SK-N-MC (cell line): ENCODE results near the gene FADS3.

Experiments used
- DNase-seq: peaks from one replicate; pipeline ENCODE4 v3.0.0-alpha.2; 2011; ENCODE audit warnings: low read depth, low spot score
- H3K27ac ChIP-seq: fragments of 200-600 bp; sonication (generic); 2 replicates; pipeline ENCODE4 v1.5.1; 2016; ENCODE audit warnings: mixed run types
- H3K36me3 ChIP-seq: fragments of 200-600 bp; sonication (generic); 2 replicates; pipeline ENCODE4 v1.6.1; 2017; ENCODE audit warnings: antibody characterized with exemption, low read length, mixed read lengths; ENCODE audit not compliant: insufficient read depth
- H3K4me3 ChIP-seq: fragments of 200-600 bp; sonication (generic); 2 replicates; pipeline ENCODE4 v1.5.1; 2016
- H3K9ac ChIP-seq: fragments of 200-600 bp; sonication (generic); 2 replicates; pipeline ENCODE4 v1.8.0; 2017; ENCODE audit warnings: mixed run types, mixed read lengths; ENCODE audit not compliant: insufficient read length
- H3K9me3 ChIP-seq: fragments of 200-600 bp; sonication (generic); 2 replicates; pipeline ENCODE4 v1.6.1; 2017; ENCODE audit warnings: low read depth, mild to moderate bottlenecking, antibody characterized with exemption, low read length, moderate library complexity, mixed read lengths
- EZH2 ChIP-seq: fragments of 200-600 bp; sonication (generic); IDR thresholded peaks from one replicate; pipeline ENCODE4 v1.6.1; 2017; ENCODE audit warnings: antibody characterized with exemption
- FOXP2 ChIP-seq: optimal IDR thresholded peaks from 2 replicates; pipeline ENCODE3; 2011; ENCODE audit warnings: mild to moderate bottlenecking, moderate library complexity; ENCODE audit not compliant: insufficient read depth; ENCODE audit errors: extremely low read length, control extremely low read depth
- POLR2AphosphoS5 ChIP-seq: IDR thresholded peaks from 2 replicates; pipeline ENCODE4 v1.6.1; 2012; ENCODE audit warnings: mild to moderate bottlenecking, low read depth, low read length, borderline replicate concordance

FADS3 gene

DNA sequence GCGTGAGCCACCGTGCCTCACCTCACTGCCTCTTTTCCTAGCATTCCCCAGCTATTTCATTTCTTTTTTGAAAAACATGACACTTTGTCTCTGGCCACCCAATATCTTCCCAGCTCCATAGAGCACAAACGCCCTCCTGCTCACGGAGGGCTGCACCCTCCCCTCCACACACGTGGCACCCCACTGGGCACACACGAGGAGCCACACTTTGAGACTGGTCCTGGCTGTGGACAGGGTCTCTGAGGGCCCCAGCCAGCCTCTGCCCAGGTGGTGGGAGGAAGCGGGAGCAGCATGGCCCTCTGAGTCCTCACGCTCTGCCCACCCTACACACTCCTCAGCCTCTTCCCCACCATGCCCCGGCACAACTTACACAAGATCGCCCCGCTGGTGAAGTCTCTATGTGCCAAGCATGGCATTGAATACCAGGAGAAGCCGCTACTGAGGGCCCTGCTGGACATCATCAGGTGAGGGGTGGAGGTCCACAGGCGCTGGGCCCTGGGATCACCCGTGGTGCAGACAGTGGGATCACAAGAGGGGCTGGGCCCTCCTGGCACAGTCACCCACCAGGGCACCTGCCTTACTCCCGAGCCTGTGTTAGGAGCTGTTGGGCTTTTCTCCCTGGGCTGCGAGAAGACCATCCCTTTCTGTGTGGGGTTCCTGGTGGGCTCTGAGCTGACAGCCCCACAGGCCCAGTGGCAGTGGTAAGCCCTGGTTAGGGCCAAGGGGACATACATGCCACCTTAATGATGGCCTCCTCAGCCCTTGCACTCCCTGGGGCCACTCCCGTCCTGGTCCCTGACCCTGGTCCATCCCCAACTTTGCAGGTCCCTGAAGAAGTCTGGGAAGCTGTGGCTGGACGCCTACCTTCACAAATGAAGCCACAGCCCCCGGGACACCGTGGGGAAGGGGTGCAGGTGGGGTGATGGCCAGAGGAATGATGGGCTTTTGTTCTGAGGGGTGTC, 26.2 kb downstream of the FADS3 start:
- Histone ChIP-seq H3K27ac (no peak overlapping the region), H3K9me3 (no peaks in the 10 kb centered on the region), H3K9ac (no peak overlapping the region), H3K36me3 (peaks cover 48% of the 10 kb centered on the region), H3K4me3 (no peak overlapping the region)
- DNase-seq, result no peak
- TF ChIP-seq POLR2AphosphoS5, result 0 out of 2 replicates have a peak, but pooled peaks have one; percentile 21
- TF ChIP-seq FOXP2, result no peak
- TF ChIP-seq EZH2, result no peak

DNA sequence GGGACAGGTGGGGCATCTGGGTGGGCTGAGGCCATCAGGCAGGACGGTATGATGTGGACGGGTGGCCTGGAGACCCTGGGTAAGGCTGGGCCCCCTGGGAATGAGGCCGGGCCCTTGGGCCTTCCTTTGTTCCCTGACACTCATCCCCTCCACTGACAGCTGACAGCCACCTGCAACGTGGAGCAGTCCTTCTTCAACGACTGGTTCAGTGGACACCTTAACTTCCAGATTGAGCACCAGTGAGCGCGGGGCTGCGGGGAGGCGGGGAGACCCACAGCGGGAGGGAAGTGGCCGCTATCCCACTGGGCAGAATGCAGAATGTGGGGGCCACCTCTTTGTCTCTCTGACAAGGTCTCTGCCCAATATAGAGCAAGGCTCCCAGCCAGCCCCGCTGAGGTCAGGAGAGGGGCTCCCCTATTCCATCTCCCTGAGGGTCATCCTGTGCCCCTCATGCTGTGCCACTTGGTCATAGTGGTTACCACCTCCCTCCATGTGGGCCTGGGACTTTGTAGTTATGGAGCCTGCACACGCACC, 27.7 kb downstream of the FADS3 start:
- H3K9ac ChIP-seq, result no peak overlapping the region
- H3K9me3 ChIP-seq, result no peaks in the 10 kb centered on the region
- TF ChIP-seq EZH2 (no peak), POLR2AphosphoS5 (no peak), FOXP2 (no peak)
- no peak overlapping the region for H3K27ac ChIP-seq
- no peak for DNase-seq
- no peak overlapping the region for H3K4me3 ChIP-seq
- peaks cover 62% of the 10 kb centered on the region for H3K36me3 ChIP-seq

DNA sequence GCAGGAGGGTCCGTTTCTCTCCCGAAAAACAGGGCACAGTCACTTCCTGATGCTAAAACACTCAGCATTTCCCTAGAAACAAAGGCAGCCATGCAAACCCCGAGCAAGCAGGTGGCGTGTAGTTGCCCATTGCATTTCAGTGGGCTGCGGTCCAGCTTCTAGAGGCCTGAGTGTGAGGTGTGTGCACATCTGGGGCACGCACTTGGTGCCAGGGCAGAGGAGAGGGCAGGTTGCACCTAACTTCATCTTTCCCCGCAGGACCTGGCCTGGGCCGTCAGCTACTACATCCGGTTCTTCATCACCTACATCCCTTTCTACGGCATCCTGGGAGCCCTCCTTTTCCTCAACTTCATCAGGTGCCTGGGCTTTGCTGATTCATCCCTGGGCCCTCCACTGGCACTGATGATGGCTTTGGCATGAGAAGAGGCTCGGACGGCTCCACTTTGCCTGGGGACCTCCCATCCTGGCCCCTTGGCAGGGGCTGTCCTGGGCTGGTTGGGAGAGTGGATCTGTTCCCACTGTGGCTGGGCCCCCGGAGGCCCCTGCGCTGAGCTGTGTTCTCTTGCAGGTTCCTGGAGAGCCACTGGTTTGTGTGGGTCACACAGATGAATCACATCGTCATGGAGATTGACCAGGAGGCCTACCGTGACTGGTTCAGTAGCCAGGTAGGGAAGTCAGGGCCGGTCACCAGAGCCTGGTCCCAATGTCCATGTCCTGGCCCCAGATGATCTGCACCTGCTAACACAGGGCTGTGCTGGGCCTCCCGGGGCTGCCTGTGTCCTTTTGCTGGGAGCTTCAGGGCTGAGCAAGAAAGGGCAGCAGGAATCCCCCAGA, 28.4 kb downstream of the FADS3 start:
- Histone ChIP-seq H3K36me3 (peaks cover 68% of the 10 kb centered on the region), H3K27ac (peak overlapping the region; percentile 42; the same call in 1 of the 2 replicates), H3K9me3 (no peaks in the 10 kb centered on the region), H3K9ac (no peak overlapping the region), H3K4me3 (no peak overlapping the region)
- no peak for DNase-seq
- no peak for TF ChIP-seq FOXP2
- no peak; the same call in 1 of the 2 replicates for TF ChIP-seq POLR2AphosphoS5
- TF ChIP-seq EZH2, result no peak

DNA sequence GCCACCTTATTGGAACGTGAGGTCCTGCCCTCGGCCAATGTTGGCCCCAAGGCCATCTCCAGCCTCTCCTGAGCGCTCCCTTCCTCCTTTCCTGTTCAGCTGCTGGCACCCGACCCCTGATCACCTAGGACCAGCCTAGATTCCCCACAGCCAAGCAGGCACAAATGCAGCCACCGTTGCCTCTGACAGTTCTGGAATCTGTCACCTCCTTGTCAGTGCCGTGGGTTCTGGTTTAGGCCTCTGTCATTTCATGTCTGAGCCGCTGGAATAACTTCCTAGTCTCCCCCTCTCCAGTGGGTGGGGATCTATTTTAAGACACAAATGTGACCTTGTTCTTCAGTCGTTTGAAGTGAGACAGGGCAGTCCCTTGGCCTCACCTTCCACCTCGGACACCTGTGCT, 29.7 kb downstream of the FADS3 start:
- peaks cover 81% of the 10 kb centered on the region for H3K36me3 ChIP-seq
- no peak for DNase-seq
- H3K4me3 ChIP-seq, result no peak overlapping the region
- no peaks in the 10 kb centered on the region for H3K9me3 ChIP-seq
- no peak overlapping the region for H3K27ac ChIP-seq
- H3K9ac ChIP-seq, result no peak overlapping the region
- TF ChIP-seq POLR2AphosphoS5 (no peak), FOXP2 (no peak), EZH2 (no peak)

DNA sequence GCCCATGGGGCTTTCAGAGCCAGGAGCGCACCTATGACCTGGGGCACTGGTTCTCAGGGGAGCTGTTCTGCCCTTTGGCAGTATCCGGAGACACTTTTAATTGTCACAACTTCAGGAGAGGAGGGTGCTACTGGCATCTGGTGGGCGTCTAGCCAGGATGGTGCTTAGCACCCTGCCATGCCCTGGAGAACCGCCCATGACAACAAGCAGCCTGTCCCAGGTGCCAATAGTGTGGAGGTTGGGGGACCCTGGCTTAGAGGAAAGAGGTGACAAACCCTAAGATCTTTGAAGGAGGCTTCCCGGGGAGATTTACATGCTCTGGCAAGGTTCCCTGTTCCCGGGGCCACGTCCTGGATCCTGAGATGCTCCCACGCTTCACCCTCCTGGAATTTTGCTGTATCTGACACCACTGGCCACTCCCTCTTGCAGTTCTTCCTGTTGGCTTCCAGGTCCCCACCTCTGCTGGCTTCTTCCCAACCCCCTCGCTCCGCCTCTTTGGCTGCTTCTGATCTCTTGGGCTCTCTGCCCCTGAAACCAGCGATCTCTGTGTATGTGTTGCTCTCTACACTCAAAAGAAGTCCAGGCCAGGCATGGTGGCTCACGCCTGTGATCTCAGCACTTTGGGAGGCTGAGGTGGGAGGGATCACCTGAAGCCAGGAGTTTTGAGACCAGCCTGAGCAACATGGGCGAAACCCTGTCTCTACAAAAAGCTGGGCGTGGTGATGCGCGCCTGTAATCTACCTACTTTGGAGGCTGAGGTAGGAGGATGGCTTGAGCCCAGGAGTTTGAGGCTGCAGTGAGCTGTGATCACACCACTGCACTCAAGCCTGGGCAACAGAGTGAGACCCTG, 31.1 kb downstream of the FADS3 start:
- Histone ChIP-seq H3K4me3 (no peak overlapping the region), H3K9me3 (no peaks in the 10 kb centered on the region), H3K27ac (no peak overlapping the region), H3K36me3 (peaks cover 91% of the 10 kb centered on the region), H3K9ac (no peak overlapping the region)
- no peak for TF ChIP-seq EZH2
- TF ChIP-seq POLR2AphosphoS5, result no peak
- no peak for TF ChIP-seq FOXP2
- no peak for DNase-seq

DNA sequence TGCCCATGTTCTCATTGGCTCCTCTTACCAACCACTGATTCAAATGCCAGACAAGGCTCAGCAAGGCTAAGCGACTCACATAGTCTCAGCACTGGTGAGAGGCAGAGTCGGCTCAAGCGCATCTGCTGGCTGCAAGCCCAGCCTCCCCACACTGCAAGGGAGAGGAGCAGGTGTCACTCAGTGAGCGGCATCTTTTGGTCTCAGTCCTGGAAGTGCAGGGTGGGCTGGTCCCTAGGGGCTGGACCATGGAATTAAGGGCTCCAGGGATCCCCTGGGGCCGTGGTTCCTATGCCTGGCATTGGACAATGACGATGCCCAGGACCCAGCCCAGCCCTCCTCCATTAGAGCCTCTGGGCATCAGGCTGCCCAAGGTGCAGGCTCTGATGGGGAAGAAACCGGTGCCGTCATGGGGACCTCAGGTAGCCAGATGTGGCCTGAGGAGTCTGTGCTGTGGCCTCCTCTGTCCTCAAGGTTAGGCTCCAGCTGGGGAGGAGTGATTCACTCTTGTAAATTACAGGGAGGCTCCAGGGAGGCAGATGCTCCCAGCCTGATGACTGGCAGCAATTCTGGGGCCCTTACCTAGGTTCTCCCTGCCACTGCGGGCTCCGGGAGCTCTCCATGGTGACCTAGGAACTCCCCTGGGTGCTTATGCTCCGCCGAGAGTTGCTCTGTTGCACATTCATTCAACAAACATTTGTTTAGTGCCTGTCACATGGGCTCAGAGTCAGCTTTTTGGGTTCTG, 35.2 kb downstream of the FADS3 start:
- no peaks in the 10 kb centered on the region for H3K9me3 ChIP-seq
- peaks cover 93% of the 10 kb centered on the region for H3K36me3 ChIP-seq
- TF ChIP-seq FOXP2, result no peak
- no peak for TF ChIP-seq EZH2
- no peak for TF ChIP-seq POLR2AphosphoS5
- no peak for DNase-seq
- peak overlapping the region; percentile 36; the same call in 1 of the 2 replicates for H3K27ac ChIP-seq
- H3K4me3 ChIP-seq, result no peak overlapping the region
- no peak overlapping the region for H3K9ac ChIP-seq

DNA sequence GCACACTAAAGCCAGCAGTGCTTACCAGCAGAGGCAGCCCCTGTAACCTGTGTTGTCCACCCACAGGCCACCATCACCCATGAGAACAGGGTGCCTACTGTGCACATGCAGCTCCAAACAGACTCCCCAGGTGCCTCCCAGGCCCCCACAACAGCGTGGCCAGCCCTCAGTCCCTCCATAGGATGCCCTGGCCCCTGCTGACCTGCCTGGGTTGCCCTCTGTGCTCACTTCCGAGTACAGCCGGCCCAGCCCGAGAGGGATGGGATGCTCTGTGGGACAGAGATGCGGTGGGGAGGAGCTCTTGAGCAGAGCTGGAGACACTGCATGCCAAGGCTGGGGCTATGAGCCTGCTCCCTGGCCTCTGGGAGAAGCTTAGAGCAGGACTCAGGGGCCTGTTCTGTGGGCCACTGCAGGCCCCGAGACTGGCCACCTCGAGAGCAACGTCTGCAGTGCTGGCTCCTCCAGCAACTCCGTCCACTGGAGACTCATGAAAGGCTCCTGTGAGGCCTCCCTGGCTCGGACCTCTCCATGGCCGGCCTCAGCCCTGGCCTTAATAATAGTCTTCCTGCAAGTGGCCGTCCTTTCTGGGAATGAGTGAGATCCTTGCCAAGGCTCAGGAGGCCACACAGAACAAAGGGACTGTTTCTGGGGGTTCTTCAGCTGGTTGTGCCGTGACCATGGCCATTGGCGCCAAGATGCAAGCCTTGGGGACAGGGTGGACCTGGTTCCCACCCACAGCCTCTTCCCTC, 36.2 kb downstream of the FADS3 start:
- DNase-seq, result no peak
- Histone ChIP-seq H3K36me3 (peaks cover 95% of the 10 kb centered on the region), H3K9ac (no peak overlapping the region), H3K9me3 (no peaks in the 10 kb centered on the region), H3K4me3 (no peak overlapping the region), H3K27ac (0 out of 2 replicates have a peak overlapping the region, but pooled peaks have one; percentile 14)
- TF ChIP-seq EZH2 (no peak), POLR2AphosphoS5 (no peak; the same call in 1 of the 2 replicates), FOXP2 (no peak)
